HPDE6-E6E7 (cell line): ENCODE data around the gene ALG10B.
"Not testable (repeated sequence)": the region's sequence is repeated elsewhere in the genome, so short reads cannot be mapped to it uniquely, and the experiment has no call there.

Experiments used
- DNase-seq: peaks from one replicate; pipeline ENCODE4 v3.0.0; 2011; ENCODE audit warnings: missing footprints; ENCODE audit errors: extremely low spot score

The ALG10B gene

GRCh38 chr12:38316391-38317129, at the start of gene ALG10B:
ALG10B (plus strand) TSS chr12:38316774; CDS start chr12:38316894, 120 bp downstream.
- DNase-seq: peak; percentile 83

- DNase-seq: no peak
These were observed 48.0 kb upstream of the ALG10B start for GRCh38 chr12:38268612-38269011.

- no peak for DNase-seq
These were observed 46.7 kb upstream of the ALG10B start for GRCh38 chr12:38269897-38270296.

- DNase-seq: no peak
These were observed 36.8 kb upstream of the ALG10B start for GRCh38 chr12:38279756-38280155.

GRCh38 chr12:38282886-38283285, 33.7 kb upstream of the ALG10B start:
- peak; percentile 38 for DNase-seq

GRCh38 chr12:38289396-38289795, 27.2 kb upstream of the ALG10B start:
- no peak for DNase-seq

- DNase-seq: no peak
These were observed 25.4 kb upstream of the ALG10B start for GRCh38 chr12:38291160-38291559.

GRCh38 chr12:38302972-38303371, 13.6 kb upstream of the ALG10B start:
- DNase-seq: not testable (repeated sequence)

- DNase-seq: not testable (repeated sequence)
These were observed 5.4 kb downstream of the ALG10B start for GRCh38 chr12:38321966-38322365.

- no peak for DNase-seq
These were observed 8.3 kb downstream of the ALG10B start for GRCh38 chr12:38324912-38325311.

GRCh38 chr12:38327356-38327755, 10.8 kb downstream of the ALG10B start:
- no peak for DNase-seq

GRCh38 chr12:38328306-38328895, 11.8 kb downstream of the ALG10B start:
- no peak for DNase-seq

GRCh38 chr12:38330414-38330813, 13.8 kb downstream of the ALG10B start:
- not testable (repeated sequence) for DNase-seq

- no peak for DNase-seq
These were observed 16.2 kb downstream of the ALG10B start for GRCh38 chr12:38332814-38333213.

- DNase-seq: no peak
These were observed 25.9 kb downstream of the ALG10B start for GRCh38 chr12:38342444-38342843.

- not testable (repeated sequence) for DNase-seq
These were observed 26.7 kb downstream of the ALG10B start for GRCh38 chr12:38343256-38343655.

- not testable (repeated sequence) for DNase-seq
These were observed 27.3 kb downstream of the ALG10B start for GRCh38 chr12:38343916-38344315.

- no peak for DNase-seq
These were observed 34.0 kb downstream of the ALG10B start for GRCh38 chr12:38350342-38351174.

GRCh38 chr12:38351175-38351508, 34.6 kb downstream of the ALG10B start:
- not testable (repeated sequence) for DNase-seq

- no peak for DNase-seq
These were observed 50.9 kb downstream of the ALG10B start for GRCh38 chr12:38367506-38367905.

GRCh38 chr12:38370311-38370710, 53.7 kb downstream of the ALG10B start:
- no peak for DNase-seq

- DNase-seq: no peak
These were observed 57.2 kb downstream of the ALG10B start for GRCh38 chr12:38373784-38374183.

GRCh38 chr12:38374751-38375150, 58.2 kb downstream of the ALG10B start:
- no peak for DNase-seq
